ENCODE results near the gene HIVEP1.

The HIVEP1 gene

DNA sequence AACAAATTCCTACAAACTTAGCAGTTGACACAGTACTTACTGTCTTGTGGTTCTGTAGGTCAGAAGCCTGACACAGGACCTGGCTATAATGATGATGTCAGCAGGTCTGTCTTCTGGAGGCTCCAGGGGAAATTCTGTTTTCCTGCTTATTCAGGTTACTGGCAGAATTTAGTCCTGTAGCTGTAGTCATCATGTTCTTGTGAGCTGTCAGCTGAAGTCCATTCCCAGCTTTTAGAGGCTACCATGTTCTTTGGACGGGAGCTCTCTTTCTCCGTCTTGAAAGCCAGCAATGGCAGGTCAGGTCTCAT lies 99.2 kb downstream of the HIVEP1 start:
- no peak overlapping the region for H3K9ac ChIP-seq (ENCODE audit: insufficient read length, low read depth)
- no peaks in the 10 kb centered on the region for H3K27me3 ChIP-seq (ENCODE audit: insufficient read depth, insufficient read length)
- H3K4me3 ChIP-seq (ENCODE audit: insufficient read length, low read depth): no peak overlapping the region
- H3K36me3 ChIP-seq (ENCODE audit: insufficient read depth, insufficient read length, low read length): no peaks in the 10 kb centered on the region
- no peaks in the 10 kb centered on the region for H3K9me3 ChIP-seq (ENCODE audit: insufficient read depth, low read length)
- no peak for DNase-seq (ENCODE audit: low read depth, low spot score)
- TF ChIP-seq SUZ12 (IDR thresholded peaks at IDR 0.05; ENCODE audit: extremely low read depth, insufficient read depth, insufficient read length): no peak
- no peak for TF ChIP-seq YY1 (IDR thresholded peaks at IDR 0.05; ENCODE audit: insufficient read depth, insufficient read length)
- TF ChIP-seq ZNF274 (IDR thresholded peaks at IDR 0.05; ENCODE audit: low read depth, low read length): no peak
- no peaks in the 10 kb centered on the region for H3K4me1 ChIP-seq (ENCODE audit: insufficient read depth, insufficient read length)

DNA sequence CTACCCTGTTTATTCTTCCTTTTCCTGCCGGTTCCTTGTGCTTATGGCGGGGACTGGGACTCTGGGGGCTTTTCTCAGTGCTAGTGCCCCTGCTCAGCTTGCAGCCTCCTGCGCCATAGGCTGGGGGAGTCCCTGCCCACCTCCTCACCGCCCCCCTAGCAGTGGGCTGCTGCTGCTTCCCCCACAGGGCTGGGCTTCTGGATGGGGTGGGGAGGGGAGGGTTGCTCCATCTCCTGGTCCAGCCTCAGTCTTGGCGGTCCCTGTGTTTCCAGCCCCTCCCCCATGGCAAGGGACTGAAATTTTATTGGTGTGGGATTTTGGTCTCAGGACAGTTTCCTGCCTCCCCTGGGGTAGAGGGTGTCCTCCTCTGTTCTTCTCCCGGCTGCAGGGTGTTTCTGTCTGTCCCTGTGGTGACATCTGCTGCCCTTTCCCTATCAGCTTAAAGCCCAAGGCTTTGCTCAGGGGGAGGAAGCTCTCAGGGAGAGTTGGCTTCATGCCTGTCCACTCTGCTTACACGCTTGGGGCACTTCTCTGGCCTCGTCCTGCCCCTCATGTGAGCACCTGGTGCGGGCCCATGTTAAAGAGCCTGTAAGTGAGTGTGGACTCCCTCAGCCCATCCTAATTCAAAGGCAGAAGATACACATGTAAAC lies 100.6 kb downstream of the HIVEP1 start:
- Histone ChIP-seq H3K4me3 (ENCODE audit: insufficient read length, low read depth) (no peak overlapping the region), H3K9me3 (ENCODE audit: insufficient read depth, low read length) (no peaks in the 10 kb centered on the region), H3K27me3 (ENCODE audit: insufficient read depth, insufficient read length) (no peaks in the 10 kb centered on the region), H3K4me1 (ENCODE audit: insufficient read depth, insufficient read length) (no peaks in the 10 kb centered on the region), H3K9ac (ENCODE audit: insufficient read length, low read depth) (no peak overlapping the region), H3K36me3 (ENCODE audit: insufficient read depth, insufficient read length, low read length) (no peaks in the 10 kb centered on the region)
- TF ChIP-seq YY1 (IDR thresholded peaks at IDR 0.05; ENCODE audit: insufficient read depth, insufficient read length): no peak
- TF ChIP-seq SUZ12 (IDR thresholded peaks at IDR 0.05; ENCODE audit: extremely low read depth, insufficient read depth, insufficient read length): no peak
- TF ChIP-seq ZNF274 (IDR thresholded peaks at IDR 0.05; ENCODE audit: low read depth, low read length): no peak
- DNase-seq (ENCODE audit: low read depth, low spot score): no peak

DNA sequence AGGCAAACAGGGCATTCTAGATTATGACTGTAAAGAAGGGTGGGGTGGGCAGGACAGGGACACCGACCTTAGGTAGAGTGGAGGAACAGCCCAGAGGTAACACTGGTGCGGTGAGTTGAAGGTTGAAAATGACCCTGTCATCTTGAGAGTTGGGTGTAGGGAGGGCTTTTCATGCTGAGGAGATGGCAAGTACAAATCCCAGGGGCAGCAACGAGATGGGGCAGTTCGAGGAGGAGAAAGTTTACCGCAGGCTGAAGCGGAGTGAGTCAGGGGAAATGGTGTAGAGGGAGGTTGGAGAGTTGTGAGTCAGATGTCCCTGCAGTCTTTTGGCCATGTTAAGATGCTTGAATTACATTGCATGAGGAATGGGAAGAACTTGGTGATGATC lies 101.1 kb downstream of the HIVEP1 start:
- Histone ChIP-seq H3K4me1 (ENCODE audit: insufficient read depth, insufficient read length) (no peaks in the 10 kb centered on the region), H3K27me3 (ENCODE audit: insufficient read depth, insufficient read length) (no peaks in the 10 kb centered on the region), H3K9me3 (ENCODE audit: insufficient read depth, low read length) (no peaks in the 10 kb centered on the region), H3K4me3 (ENCODE audit: insufficient read length, low read depth) (no peak overlapping the region), H3K9ac (ENCODE audit: insufficient read length, low read depth) (no peak overlapping the region), H3K36me3 (ENCODE audit: insufficient read depth, insufficient read length, low read length) (no peaks in the 10 kb centered on the region)
- no peak for TF ChIP-seq YY1 (IDR thresholded peaks at IDR 0.05; ENCODE audit: insufficient read depth, insufficient read length)
- no peak for TF ChIP-seq SUZ12 (IDR thresholded peaks at IDR 0.05; ENCODE audit: extremely low read depth, insufficient read depth, insufficient read length)
- no peak for TF ChIP-seq ZNF274 (IDR thresholded peaks at IDR 0.05; ENCODE audit: low read depth, low read length)
- no peak for DNase-seq (ENCODE audit: low read depth, low spot score)

DNA sequence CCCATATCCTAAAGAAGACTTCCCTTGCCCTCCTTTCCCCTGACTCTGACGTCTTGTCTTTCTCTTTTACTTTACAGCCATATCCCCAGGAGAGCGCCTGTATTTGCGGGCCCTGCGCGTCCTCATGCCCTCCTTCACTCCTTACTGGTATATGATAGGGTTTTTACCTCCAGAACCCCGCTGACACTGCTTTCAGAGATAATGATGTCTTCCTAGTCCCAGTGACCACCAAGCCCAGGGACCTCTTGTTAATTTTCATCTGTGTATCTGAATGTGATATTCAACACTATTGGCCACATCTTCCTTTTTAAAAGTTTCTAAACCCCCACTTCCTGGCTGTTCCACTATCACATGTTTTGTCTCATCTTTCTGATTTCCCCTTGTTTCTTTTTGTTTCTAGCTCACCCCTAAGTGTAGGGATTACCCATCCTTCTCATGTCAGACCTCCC lies 102.0 kb downstream of the HIVEP1 start:
- Histone ChIP-seq H3K4me3 (ENCODE audit: insufficient read length, low read depth) (no peak overlapping the region), H3K9ac (ENCODE audit: insufficient read length, low read depth) (no peak overlapping the region), H3K27me3 (ENCODE audit: insufficient read depth, insufficient read length) (no peaks in the 10 kb centered on the region), H3K9me3 (ENCODE audit: insufficient read depth, low read length) (no peaks in the 10 kb centered on the region), H3K4me1 (ENCODE audit: insufficient read depth, insufficient read length) (no peaks in the 10 kb centered on the region), H3K36me3 (ENCODE audit: insufficient read depth, insufficient read length, low read length) (peaks cover 1% of the 10 kb centered on the region)
- TF ChIP-seq YY1 (IDR thresholded peaks at IDR 0.05; ENCODE audit: insufficient read depth, insufficient read length): no peak
- no peak for TF ChIP-seq ZNF274 (IDR thresholded peaks at IDR 0.05; ENCODE audit: low read depth, low read length)
- TF ChIP-seq SUZ12 (IDR thresholded peaks at IDR 0.05; ENCODE audit: extremely low read depth, insufficient read depth, insufficient read length): no peak
- no peak for DNase-seq (ENCODE audit: low read depth, low spot score)

DNA sequence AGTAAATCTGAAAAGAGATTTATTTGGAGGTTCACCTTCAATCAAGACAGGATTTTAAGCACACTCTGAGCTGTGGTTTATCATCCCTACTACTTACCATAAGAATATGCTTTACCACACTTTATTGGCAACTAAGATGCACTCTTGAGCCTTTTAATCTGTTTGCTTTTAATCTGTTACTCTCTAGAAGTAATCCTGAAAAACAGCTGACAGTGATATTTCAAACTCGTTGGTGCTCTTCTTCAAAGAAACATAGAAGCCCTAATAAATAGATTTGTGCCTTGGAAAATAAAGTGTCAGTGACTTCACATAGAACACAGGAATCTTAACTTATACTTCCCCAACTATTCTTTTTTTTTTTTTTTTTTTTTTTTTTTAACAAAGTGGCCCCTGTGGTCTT lies 102.9 kb downstream of the HIVEP1 start:
- no peak for DNase-seq (ENCODE audit: low read depth, low spot score)
- peaks cover 7% of the 10 kb centered on the region for H3K36me3 ChIP-seq (ENCODE audit: insufficient read depth, insufficient read length, low read length)
- H3K27me3 ChIP-seq (ENCODE audit: insufficient read depth, insufficient read length): no peaks in the 10 kb centered on the region
- no peak overlapping the region for H3K4me3 ChIP-seq (ENCODE audit: insufficient read length, low read depth)
- no peaks in the 10 kb centered on the region for H3K9me3 ChIP-seq (ENCODE audit: insufficient read depth, low read length)
- H3K9ac ChIP-seq (ENCODE audit: insufficient read length, low read depth): no peak overlapping the region
- no peaks in the 10 kb centered on the region for H3K4me1 ChIP-seq (ENCODE audit: insufficient read depth, insufficient read length)
- TF ChIP-seq ZNF274 (IDR thresholded peaks at IDR 0.05; ENCODE audit: low read depth, low read length) (no peak), SUZ12 (IDR thresholded peaks at IDR 0.05; ENCODE audit: extremely low read depth, insufficient read depth, insufficient read length) (no peak), YY1 (IDR thresholded peaks at IDR 0.05; ENCODE audit: insufficient read depth, insufficient read length) (no peak)

DNA sequence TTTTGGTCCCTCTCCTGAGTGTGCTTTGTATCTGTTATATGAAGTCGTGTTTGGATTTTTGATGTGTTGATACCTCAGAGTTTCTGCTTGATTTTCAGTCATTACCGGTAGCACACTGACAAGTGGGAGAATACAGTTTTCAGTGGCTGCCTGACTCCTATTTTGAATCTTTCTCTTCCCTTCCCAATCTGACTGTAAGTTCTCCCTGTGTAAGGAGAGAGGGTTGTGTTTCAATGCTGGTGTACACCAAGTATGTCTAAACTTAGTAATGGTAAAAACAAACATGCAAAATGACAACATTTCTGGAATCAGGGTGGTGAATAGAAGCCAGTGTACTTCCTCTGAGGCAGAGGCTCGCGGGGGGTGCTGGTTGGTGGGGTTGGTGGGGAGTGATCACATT lies 103.4 kb downstream of the HIVEP1 start:
- no peaks in the 10 kb centered on the region for H3K9me3 ChIP-seq (ENCODE audit: insufficient read depth, low read length)
- no peaks in the 10 kb centered on the region for H3K4me1 ChIP-seq (ENCODE audit: insufficient read depth, insufficient read length)
- DNase-seq (ENCODE audit: low read depth, low spot score): no peak
- TF ChIP-seq SUZ12 (IDR thresholded peaks at IDR 0.05; ENCODE audit: extremely low read depth, insufficient read depth, insufficient read length): no peak
- no peak for TF ChIP-seq YY1 (IDR thresholded peaks at IDR 0.05; ENCODE audit: insufficient read depth, insufficient read length)
- no peak for TF ChIP-seq ZNF274 (IDR thresholded peaks at IDR 0.05; ENCODE audit: low read depth, low read length)
- H3K4me3 ChIP-seq (ENCODE audit: insufficient read length, low read depth): no peak overlapping the region
- no peaks in the 10 kb centered on the region for H3K27me3 ChIP-seq (ENCODE audit: insufficient read depth, insufficient read length)
- H3K9ac ChIP-seq (ENCODE audit: insufficient read length, low read depth): no peak overlapping the region
- peaks cover 12% of the 10 kb centered on the region for H3K36me3 ChIP-seq (ENCODE audit: insufficient read depth, insufficient read length, low read length)

DNA sequence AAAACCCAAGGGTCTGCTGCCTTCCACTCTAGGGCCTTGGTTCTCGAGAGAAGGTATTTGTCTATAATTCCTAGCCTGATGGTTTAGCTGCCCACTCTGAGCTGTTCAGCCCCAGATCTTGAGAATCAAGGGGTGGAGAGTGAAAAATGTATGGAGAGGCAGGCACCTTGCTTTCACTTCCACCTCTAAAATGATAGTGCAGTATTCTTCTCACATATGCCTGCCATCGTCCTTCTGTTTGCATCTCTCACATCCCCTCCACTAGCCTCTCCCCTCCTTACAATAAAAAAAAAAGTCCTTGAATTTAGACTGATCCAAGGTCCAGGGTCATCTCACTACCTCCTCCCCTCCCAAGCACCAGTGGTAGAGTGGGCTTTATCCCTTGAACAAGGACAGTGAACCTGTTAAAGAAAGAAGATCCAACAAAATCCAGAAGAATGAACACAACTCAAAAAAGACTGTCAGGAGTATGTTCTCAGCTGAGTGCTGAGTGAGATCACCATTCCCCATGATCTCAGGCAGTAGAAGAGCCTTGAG lies 104.2 kb downstream of the HIVEP1 start:
- DNase-seq (ENCODE audit: low read depth, low spot score): no peak
- no peak for TF ChIP-seq ZNF274 (IDR thresholded peaks at IDR 0.05; ENCODE audit: low read depth, low read length)
- TF ChIP-seq SUZ12 (IDR thresholded peaks at IDR 0.05; ENCODE audit: extremely low read depth, insufficient read depth, insufficient read length): no peak
- TF ChIP-seq YY1 (IDR thresholded peaks at IDR 0.05; ENCODE audit: insufficient read depth, insufficient read length): no peak
- H3K27me3 ChIP-seq (ENCODE audit: insufficient read depth, insufficient read length): no peaks in the 10 kb centered on the region
- peaks cover 20% of the 10 kb centered on the region for H3K36me3 ChIP-seq (ENCODE audit: insufficient read depth, insufficient read length, low read length)
- H3K4me1 ChIP-seq (ENCODE audit: insufficient read depth, insufficient read length): no peaks in the 10 kb centered on the region
- H3K4me3 ChIP-seq (ENCODE audit: insufficient read length, low read depth): no peak overlapping the region
- H3K9me3 ChIP-seq (ENCODE audit: insufficient read depth, low read length): no peaks in the 10 kb centered on the region
- H3K9ac ChIP-seq (ENCODE audit: insufficient read length, low read depth): no peak overlapping the region
